ENCODE measurements around the gene CCM2L.

Gene CCM2L

GRCh38 chr20:31998246-31998645 is 12.0 kb upstream of the CCM2L start:
- DNase-seq = no peak

GRCh38 chr20:32003325-32003724 is 6.9 kb upstream of the CCM2L start:
- no peak for DNase-seq

- no peak for DNase-seq
These were observed 5.3 kb upstream of the CCM2L start for GRCh38 chr20:32004963-32005362.

DNA sequence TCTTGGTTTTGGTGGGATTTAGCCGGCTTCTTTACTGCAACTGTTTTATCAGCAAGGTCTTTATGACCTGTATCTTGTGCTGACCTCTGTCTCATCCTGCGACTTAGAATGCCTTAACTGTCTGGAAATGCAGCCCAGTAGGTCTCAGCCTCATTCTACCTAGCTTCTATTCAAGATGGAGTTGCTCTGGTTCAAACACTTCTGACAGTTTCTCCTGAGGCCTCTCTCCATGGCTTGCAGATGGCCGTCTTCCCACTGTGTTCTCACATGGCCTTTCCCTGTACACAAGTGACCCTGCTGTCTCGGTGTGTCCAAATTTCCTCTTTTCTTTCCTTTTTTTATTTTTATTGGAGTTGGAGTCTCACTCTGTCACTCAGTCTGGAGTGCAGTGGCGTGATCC is 4.2 kb upstream of the CCM2L start:
- DNase-seq = no peak

DNA sequence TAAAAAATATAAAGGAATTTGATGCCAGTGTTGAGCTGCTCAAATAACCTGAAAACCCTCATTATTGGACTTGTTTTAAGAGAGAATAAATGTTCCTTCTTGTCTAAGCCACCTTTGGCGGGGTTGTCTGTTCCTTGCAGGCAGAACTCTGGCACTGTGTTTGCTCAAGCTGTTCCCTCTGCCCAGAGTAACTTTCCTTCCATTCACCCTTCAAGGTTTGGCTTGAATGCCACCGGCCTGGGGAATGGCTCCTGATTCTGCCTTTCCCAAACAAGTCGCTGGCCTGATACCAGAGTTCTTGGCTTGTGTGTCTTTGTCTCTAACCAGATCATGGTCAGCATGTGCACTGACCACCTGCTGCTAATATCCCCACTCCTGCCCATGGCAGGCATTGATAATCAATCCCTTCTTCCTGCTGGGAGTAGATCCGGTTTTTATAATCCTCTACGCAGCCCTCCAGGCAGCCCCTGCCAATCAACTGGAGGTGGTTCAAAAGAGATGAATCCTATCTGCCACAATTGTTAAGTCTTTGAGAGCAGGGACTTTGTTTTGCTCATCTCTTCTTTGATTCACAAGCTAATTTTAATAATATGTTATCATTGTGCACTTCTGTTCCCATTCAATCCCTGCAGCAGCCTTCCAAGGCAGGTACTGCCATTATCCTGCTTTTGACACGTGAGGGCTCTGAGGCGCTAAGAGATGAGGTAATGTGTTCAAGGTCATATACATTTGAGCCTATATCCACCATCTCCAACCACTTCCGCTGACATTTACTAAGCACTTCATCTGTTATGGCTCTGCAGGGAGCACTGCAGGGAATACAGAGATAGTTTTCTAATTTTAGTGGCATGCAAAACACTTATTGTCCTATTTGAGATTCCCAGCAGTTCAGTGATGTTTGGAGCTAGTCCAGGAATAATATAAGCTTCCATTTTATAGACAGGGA is 3.1 kb upstream of the CCM2L start:
- no peak for DNase-seq

DNA sequence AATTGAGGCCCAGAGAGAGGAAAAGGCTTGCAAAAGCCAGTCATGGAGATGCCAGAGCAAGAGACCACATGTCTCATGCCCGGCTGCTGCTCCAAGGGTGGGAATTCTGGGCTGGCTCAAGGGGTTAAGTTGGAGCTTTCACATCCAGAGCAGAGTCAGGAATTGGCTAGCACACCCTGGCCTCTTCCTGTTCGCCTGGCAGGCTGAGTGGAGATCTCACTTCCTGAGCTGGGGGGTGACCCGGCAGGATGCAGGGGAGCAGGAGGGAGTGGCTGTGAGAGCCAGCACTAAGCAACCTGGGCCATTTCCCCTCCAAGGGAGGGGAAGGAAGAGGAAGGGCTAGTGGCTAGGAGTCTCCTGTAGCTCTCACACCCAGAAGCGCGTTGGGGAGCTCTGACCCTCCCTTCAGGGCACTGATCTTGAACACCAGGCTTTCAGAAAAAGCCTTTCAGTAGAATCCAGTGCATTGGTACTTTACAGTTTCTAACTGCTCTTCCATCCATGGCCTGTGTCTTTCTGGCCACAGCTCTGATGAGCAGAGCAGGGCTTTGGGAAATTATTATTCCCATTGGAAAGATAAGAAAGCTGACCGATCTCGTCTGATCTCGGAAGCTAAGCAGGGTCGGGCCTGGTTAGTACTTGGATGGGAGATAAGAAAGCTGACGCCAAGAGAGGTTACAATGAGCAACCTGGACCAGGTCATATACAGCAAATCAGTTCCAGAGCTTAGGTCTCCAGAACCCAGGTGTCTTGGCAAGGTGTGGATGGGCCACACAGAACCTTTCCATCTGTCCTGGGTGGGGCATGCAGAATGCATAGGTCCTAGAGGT is 2.2 kb upstream of the CCM2L start:
- DNase-seq = no peak

- DNase-seq = no peak
These were observed 674 bp upstream of the CCM2L start for GRCh38 chr20:32009564-32009963.

DNA sequence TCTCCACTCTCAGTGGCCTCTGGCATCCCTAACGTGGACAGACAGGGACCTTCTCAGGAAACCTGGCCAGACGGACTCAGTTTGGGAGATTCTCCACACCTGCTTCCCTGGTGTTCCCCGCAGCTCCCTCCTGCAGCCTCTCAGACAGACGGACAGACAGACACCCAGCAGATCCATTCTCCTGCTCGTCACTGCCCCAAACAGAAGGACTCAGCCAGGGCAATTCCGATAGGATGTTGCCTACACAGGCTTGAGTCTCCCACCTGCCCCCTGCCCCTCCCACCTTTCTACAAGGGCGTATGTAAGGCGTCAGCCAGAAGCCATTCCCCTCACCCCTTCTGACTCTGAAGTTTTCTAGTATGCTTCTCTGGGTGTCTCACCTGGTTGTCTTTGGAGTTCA is 428 bp downstream of the CCM2L start:
- no peak for DNase-seq

- DNase-seq = no peak
These were observed 2.0 kb downstream of the CCM2L start for GRCh38 chr20:32012159-32012688.

DNA sequence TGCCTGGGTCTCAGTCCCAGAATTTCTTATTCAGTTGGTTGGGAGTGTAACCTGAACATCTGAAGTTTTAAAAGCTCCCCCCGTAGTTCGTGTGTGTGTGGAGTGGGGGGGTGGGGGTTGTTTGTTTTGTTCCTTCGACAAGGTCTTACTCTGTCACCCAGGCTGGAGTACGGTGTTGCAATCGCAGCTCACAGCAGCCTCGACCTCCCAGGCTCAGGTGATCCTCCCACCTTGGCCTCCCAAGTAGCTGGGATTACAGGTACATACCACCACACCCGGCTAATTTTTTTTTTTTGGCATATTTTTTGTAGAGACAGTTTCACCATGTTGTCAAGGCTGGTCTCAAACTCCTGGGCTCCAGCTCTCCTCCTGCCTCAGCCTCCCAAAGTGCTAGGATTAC is 3.1 kb downstream of the CCM2L start:
- no peak for DNase-seq

DNA sequence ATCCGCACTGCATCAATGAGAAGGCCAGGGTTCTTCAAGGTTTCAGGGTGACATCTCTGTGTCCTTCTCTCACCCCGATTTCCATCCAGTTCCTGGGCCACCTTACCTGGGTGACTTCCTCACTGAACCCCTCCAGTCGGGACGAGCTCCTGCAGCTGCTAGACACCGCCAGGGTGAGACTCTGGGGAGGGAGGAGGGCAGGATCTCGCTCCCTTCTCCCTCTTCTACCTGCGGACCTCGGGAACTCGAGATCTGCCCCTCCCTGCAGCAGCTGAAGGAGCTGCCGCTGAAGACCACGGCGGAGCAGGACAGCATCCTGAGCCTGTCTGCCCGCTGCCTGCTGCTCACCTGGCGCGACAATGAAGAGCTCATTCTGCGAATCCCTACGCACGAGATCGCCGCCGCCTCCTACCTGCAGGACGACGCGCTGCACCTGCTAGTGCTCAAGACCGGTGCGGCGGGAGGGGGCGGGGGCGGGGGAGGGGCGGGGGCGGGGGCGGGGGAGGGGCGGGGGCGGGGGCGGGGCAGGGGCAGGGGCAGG is 7.5 kb downstream of the CCM2L start:
- peak; percentile 92 for DNase-seq

GRCh38 chr20:32018269-32019155 is 8.3 kb downstream of the CCM2L start:
- peak; percentile 91 for DNase-seq

DNA sequence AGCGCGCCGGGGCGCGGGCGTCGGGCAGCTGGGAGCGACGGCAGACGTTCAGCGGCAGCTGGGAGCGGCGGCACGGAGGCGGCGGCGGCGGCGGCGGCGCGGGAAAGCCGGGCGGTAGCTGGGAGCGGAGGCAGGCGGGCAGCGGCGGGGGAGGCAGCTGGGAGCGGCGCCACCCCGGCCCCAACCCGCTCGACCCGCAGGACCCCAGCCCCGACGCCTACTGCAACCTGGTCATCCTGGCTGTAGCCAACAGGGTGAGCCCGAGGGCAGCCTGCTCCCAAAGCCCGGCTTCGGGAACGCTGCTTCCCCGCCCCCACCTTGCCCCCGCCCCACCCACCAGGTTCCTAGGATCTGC is 8.9 kb downstream of the CCM2L start:
- DNase-seq = peak; percentile 62

GRCh38 chr20:32019563-32020463 is 9.6 kb downstream of the CCM2L start:
- DNase-seq = no peak

DNA sequence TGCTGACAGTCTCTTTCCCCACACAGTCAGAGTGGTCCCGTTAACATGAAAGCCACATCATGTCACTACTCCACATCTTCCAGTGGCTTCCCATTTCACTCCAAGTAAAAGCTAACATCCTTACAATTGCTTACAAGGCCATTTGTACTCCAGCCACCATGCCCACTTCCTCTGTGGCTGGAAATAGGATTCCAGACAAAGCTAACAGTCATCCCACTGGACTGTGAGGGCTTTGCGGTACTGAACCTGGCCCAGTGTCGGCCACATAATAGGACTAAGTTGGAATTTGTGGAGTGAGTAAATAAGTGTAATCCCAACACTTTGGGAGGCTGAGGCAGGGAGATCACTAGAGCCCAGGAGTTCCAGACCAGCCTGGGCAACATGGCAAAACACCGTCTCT is 10.9 kb downstream of the CCM2L start:
- no peak for DNase-seq

DNA sequence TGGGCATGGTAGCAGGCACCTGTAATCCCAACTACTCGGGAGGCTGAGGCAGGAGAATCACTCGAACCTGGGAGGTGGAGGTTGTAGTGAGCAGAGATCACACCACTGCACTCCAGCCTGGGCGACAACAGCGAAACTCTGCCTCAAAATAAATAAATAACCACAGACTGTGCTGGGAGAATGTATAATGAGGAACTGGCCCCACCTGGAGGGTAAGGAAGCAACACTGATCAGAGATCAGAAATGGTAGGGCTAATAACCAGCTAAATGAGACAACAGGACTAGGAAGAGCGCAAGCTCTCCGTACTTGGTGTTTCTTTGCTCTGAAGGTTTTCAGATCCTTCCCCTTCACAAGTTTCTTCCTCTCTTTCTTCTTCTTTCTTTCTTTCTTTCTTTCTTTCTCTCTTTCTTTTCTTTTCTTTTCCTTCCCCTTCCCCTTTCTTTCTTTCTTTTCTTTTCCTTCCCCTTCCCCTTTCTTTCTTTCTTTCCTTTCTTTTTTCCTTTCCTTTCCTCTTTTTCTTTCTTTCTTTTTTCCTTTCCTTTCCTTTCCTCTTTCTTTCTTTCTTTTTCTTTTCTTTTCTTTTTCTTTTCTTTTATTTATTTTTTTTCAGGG is 14.6 kb downstream of the CCM2L start:
- DNase-seq = no peak

- DNase-seq = no peak
These were observed 17.4 kb downstream of the CCM2L start for GRCh38 chr20:32027643-32028042.

DNA sequence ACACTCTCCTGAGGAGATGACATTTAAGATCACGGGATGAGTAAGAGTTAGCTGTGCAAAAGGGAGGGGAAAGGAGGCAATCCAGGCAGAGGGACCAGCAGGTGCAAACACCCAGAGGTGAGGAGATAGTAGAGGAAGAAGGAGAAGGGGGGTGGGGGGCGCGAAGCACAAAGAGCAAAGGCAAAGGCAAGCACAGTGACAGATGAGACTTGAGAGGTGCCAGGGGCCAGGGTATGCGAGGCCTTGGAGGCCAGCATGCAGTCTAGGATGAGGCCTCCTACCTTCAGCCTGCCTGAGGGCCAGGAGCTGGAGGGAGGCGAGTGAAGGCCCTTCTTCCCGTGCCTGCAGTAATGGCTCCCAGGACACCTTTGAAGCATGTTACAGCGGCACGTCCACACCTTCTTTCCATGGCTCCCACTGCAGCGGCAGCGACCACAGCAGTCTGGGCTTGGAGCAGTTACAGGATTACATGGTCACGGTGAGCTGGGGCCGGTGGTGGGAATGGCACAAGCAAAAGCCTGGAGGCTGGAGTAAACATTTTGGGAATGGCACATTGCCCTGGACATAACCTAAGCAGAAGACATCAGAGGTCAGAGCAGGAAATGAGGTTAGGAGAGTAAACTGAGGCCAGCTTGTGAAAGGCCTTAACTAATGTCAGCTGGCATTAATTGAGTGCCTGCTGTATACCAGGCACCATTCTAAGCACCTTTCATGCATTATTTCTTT is 18.6 kb downstream of the CCM2L start:
- DNase-seq = no peak

- DNase-seq = no peak
These were observed 19.3 kb downstream of the CCM2L start for GRCh38 chr20:32029561-32029960.

Data from NCI-H1105 treated with DMSO at 0.1 percent for 48 hours (cell line).